ENCODE results near the gene SNX13.

- TF ChIP-seq CTCF (IDR thresholded peaks at IDR 0.05) (no peak), POLR2A (IDR thresholded peaks at IDR 0.05) (no peak)
Measured at GRCh38 chr7:17878627-17879026, 61.7 kb downstream of the SNX13 start.
